Embryonic facial prominence (tissue), 1 donor: ENCODE data around the gene CDKL5.

ENCODE experiments used
- DNase-seq: peaks from one replicate; pipeline ENCODE4 v3.0.0-alpha.2; 2016; ENCODE audit errors: extremely low spot score

Gene CDKL5

GRCh38 chrX:18457000-18457399 lies 31.6 kb downstream of the CDKL5 start:
- DNase-seq = no peak

GRCh38 chrX:18461431-18461830 lies 36.0 kb downstream of the CDKL5 start:
- no peak for DNase-seq

- DNase-seq = no peak
Measured at GRCh38 chrX:18464499-18464898, 39.1 kb downstream of the CDKL5 start.

GRCh38 chrX:18465051-18465450 lies 39.6 kb downstream of the CDKL5 start:
- DNase-seq = no peak

- no peak for DNase-seq
Measured at GRCh38 chrX:18468599-18468998, 43.2 kb downstream of the CDKL5 start.

- DNase-seq = no peak
Measured at GRCh38 chrX:18471296-18471695, 45.9 kb downstream of the CDKL5 start.

GRCh38 chrX:18490806-18491555 lies 65.6 kb downstream of the CDKL5 start:
- DNase-seq = no peak

- DNase-seq = no peak
Measured at GRCh38 chrX:18491587-18492340, 66.4 kb downstream of the CDKL5 start.

- no peak for DNase-seq
Measured at GRCh38 chrX:18534949-18535348, 109.5 kb downstream of the CDKL5 start.

GRCh38 chrX:18537068-18537467 lies 111.7 kb downstream of the CDKL5 start:
- no peak for DNase-seq

GRCh38 chrX:18537524-18537923 lies 112.1 kb downstream of the CDKL5 start:
- DNase-seq = no peak

GRCh38 chrX:18542131-18542530 lies 116.7 kb downstream of the CDKL5 start:
- no peak for DNase-seq

GRCh38 chrX:18542905-18543304 lies 117.5 kb downstream of the CDKL5 start:
- DNase-seq = no peak

- no peak for DNase-seq
Measured at GRCh38 chrX:18543738-18544137, 118.3 kb downstream of the CDKL5 start.

- DNase-seq = no peak
Measured at GRCh38 chrX:18545771-18546170, 120.4 kb downstream of the CDKL5 start.

GRCh38 chrX:18548996-18549395 lies 123.6 kb downstream of the CDKL5 start:
- no peak for DNase-seq

- no peak for DNase-seq
Measured at GRCh38 chrX:18549643-18550042, 124.2 kb downstream of the CDKL5 start.

- no peak for DNase-seq
Measured at GRCh38 chrX:18557879-18558278, 132.5 kb downstream of the CDKL5 start.

GRCh38 chrX:18558799-18559198 lies 133.4 kb downstream of the CDKL5 start:
- DNase-seq = no peak

GRCh38 chrX:18561020-18561419 lies 135.6 kb downstream of the CDKL5 start:
- no peak for DNase-seq

GRCh38 chrX:18565727-18566126 lies 140.3 kb downstream of the CDKL5 start:
- DNase-seq = no peak

GRCh38 chrX:18566748-18567147 lies 141.3 kb downstream of the CDKL5 start:
- no peak for DNase-seq

- no peak for DNase-seq
Measured at GRCh38 chrX:18573556-18573955, 148.1 kb downstream of the CDKL5 start.
